Measurements from ENCODE around the gene CSTPP1.

The CSTPP1 gene, protein sequence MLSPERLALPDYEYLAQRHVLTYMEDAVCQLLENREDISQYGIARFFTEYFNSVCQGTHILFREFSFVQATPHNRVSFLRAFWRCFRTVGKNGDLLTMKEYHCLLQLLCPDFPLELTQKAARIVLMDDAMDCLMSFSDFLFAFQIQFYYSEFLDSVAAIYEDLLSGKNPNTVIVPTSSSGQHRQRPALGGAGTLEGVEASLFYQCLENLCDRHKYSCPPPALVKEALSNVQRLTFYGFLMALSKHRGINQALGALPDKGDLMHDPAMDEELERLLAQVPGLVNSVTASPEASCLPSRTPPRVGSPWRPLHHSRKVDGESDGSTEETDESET

DNA sequence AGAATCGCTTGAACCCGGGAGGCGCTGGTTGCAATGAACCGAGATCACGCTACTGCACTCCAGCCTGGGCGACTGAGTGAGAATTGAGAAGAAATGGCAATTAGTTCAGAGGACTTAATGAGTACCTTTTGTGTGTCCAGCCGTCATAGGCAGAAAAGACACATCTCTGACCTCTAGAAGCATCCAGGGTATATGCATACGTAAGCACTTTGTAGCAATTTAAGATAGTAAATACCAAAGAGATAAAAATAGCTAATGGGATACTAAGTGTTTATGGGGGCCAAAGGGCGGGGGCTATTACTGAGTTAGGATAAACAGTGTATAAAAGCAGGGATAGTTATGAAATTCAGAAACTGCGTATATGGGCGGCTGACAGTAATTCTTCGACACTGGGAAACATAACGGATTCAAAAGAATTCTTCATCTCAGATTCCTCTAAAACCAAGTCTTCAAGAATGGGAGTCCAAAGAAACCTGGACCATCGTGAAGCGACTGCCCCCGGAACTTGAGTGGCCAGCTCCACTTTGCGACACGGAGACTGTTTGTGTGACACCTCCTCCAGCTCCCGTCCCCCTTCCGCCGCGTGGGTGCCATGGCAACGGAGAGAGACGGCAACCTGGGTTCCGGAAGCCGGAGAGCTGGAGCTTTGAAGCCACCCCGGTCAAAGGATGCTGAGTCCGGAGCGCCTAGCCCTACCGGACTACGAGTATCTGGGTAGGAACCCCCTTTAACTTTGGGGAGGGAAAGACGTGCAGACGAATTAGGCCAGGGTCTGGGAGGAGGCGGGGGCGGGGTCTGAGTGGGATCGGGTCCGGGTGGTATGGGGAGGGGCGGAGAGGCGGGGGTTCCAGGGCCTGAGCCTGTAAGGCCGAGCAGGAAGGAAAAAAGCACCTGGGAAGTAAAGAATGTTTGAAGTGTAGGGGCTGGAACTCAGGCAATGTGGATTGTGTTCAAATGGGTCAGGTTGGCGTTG is at the start of gene CSTPP1:
TSS of gene CSTPP1 (plus strand) at position 624 of the 973 bp plus-strand sequence. CDS start at position 669, 45 bp downstream.
- Histone ChIP-seq H3K27ac (ENCODE audit: low read length) (peak within 1 kb of the TSS; percentile 19), H3K9ac (ENCODE audit: low read length in 2 of 2) (peak within 1 kb of the TSS; percentile 45 to 55)

DNA sequence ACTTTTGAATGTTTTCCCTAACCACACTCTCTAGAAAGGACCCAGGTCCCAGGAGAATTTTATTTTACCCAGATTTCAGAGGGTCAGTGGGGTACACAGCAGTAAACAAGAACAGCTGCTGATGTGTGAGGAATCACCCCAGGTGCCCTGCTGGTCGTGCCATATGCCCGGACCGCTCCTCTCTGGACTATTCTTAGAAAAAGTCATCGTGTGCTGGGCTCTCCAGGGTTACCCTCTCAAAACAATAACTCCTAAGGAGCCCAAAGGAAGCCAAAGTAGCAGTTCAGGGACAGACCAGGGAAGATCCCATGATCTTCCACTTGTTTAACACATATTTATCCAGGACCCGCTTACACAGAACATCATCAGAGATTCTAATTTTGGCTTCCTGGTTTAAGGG is 47.9 kb upstream of the CSTPP1 start:
- H3K27ac ChIP-seq (ENCODE audit: low read length), result no peak overlapping the region
- H3K4me1 ChIP-seq (ENCODE audit: control insufficient read depth, insufficient read depth, low read length), result no peaks in the 10 kb centered on the region
- peaks cover 7 to 26% of the 10 kb centered on the region in 2 donors for H3K36me3 ChIP-seq (ENCODE audit: control insufficient read depth in 2 of 2, insufficient read depth in 2 of 2, low read length in 2 of 2)
- no peak overlapping the region for H3K9ac ChIP-seq (ENCODE audit: low read length in 2 of 2)
- no peaks in the 10 kb centered on the region for H3K9me3 ChIP-seq (ENCODE audit: control insufficient read depth in 2 of 2, low read length in 2 of 2)
- no peaks in the 10 kb centered on the region for H3K27me3 ChIP-seq (ENCODE audit: control insufficient read depth in 1 of 2, insufficient read depth in 2 of 2, low read length in 2 of 2)
- no peak overlapping the region for H3K4me3 ChIP-seq (ENCODE audit: low read length in 2 of 2)

More for the DNA sequence above, at the start of gene CSTPP1:
- Histone ChIP-seq H3K9me3 (ENCODE audit: control insufficient read depth in 2 of 2, low read length in 2 of 2) (no peaks in the 10 kb centered on the region), H3K4me1 (ENCODE audit: control insufficient read depth, insufficient read depth, low read length) (peaks cover 3% of the 10 kb centered on the region), H3K4me3 (ENCODE audit: low read length in 2 of 2) (peak within 1 kb of the TSS; percentile 59 to 88), H3K27me3 (ENCODE audit: control insufficient read depth in 1 of 2, insufficient read depth in 2 of 2, low read length in 2 of 2) (no peaks in the 10 kb centered on the region), H3K36me3 (ENCODE audit: control insufficient read depth in 2 of 2, insufficient read depth in 2 of 2, low read length in 2 of 2) (no peaks in the 10 kb centered on the region)

DNA sequence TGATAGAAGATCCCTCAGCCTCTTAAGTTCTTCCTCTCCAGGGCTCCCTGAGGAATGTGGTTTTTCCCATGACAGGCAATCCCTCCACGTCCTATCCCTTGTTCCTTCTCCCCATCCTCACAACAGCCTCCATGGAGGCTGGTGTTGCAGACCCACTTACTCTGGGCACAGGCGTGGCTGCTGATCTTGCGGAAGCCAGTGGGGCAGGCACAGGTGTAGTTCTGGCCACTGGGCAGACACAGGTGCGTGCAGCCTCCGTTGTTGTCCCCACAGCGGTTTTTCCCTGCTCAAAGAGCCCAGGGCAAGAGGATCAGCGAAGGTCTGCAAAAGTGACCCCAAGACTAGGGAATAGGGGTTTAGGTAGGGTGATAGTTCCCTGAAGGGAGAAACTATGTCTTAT is 47.3 kb upstream of the CSTPP1 start:
- Histone ChIP-seq H3K27ac (ENCODE audit: low read length) (no peak overlapping the region), H3K36me3 (ENCODE audit: control insufficient read depth in 2 of 2, insufficient read depth in 2 of 2, low read length in 2 of 2) (peaks cover 7 to 24% of the 10 kb centered on the region in 2 donors)

DNA sequence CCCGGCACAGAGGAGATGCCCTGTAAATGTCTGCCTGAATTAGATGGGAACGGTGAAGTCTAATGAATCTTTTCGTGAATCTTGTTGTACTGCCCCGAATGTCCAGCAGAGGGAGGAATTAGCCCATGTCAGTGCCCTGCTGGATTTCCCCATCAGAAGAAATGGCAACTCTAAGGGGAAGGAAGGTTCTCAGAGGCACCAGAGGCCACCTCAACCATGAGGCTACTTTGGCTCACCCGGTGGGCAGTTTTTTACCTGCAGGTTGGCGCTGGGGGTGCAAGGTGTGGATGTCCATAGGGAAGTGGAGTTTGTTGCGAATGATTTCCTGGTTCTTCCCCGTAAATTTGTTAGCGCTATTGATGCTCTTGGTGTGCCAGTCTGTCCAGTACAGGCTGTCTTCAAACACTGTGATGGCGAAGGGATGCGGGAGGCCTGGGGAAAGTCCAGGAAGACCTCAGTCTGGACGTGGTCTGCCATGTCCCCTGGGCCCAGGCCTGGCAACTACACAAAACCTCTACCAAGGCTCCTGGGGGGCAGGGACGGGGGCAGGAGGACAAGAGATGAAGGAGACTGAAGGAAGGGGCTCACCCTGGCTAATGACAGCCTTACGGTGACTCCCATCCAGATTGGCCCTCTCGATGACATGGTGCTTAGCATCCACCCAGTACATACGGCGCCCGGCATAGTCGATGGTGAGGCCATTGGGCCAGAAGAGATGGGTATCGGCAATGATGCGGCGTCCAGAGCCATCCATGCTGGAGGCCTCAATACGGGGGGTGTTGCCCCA is 46.7 kb upstream of the CSTPP1 start:
- Histone ChIP-seq H3K9ac (ENCODE audit: low read length in 2 of 2) (no peak overlapping the region), H3K27me3 (ENCODE audit: control insufficient read depth in 1 of 2, insufficient read depth in 2 of 2, low read length in 2 of 2) (no peaks in the 10 kb centered on the region), H3K4me3 (ENCODE audit: low read length in 2 of 2) (no peak overlapping the region), H3K36me3 (ENCODE audit: control insufficient read depth in 2 of 2, insufficient read depth in 2 of 2, low read length in 2 of 2) (peaks cover 10 to 29% of the 10 kb centered on the region in 2 donors), H3K27ac (ENCODE audit: low read length) (no peak overlapping the region), H3K9me3 (ENCODE audit: control insufficient read depth in 2 of 2, low read length in 2 of 2) (no peaks in the 10 kb centered on the region), H3K4me1 (ENCODE audit: control insufficient read depth, insufficient read depth, low read length) (no peaks in the 10 kb centered on the region)

More for the DNA sequence above, 47.3 kb upstream of the CSTPP1 start:
- Histone ChIP-seq H3K4me3 (ENCODE audit: low read length in 2 of 2) (no peak overlapping the region), H3K27me3 (ENCODE audit: control insufficient read depth in 1 of 2, insufficient read depth in 2 of 2, low read length in 2 of 2) (no peaks in the 10 kb centered on the region), H3K9me3 (ENCODE audit: control insufficient read depth in 2 of 2, low read length in 2 of 2) (no peaks in the 10 kb centered on the region), H3K9ac (ENCODE audit: low read length in 2 of 2) (no peak overlapping the region), H3K4me1 (ENCODE audit: control insufficient read depth, insufficient read depth, low read length) (no peaks in the 10 kb centered on the region)

DNA sequence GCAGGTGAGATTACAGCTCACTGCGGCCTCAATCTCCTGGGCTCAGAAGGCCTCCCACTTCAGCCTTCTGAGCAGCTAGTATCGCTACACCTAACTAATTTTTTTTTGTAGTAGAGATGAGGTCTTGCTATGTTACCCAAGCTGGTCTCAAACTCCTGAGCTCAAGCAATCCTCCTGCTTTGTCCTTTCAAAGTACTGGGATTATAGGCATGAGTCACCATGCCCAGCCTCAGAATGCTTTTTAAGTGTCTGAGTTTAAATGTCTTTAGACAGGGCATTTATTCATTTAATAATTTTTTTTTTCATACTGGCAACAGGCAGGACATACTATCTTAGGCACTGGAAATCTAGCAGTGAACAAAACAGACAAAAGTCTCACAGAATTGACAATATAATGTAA is 45.9 kb upstream of the CSTPP1 start:
- Histone ChIP-seq H3K4me1 (ENCODE audit: control insufficient read depth, insufficient read depth, low read length) (peaks cover 2% of the 10 kb centered on the region), H3K36me3 (ENCODE audit: control insufficient read depth in 2 of 2, insufficient read depth in 2 of 2, low read length in 2 of 2) (peaks cover 10 to 29% of the 10 kb centered on the region in 2 donors), H3K4me3 (ENCODE audit: low read length in 2 of 2) (no peak overlapping the region), H3K9ac (ENCODE audit: low read length in 2 of 2) (no peak overlapping the region), H3K27ac (ENCODE audit: low read length) (no peak overlapping the region), H3K9me3 (ENCODE audit: control insufficient read depth in 2 of 2, low read length in 2 of 2) (no peaks in the 10 kb centered on the region), H3K27me3 (ENCODE audit: control insufficient read depth in 1 of 2, insufficient read depth in 2 of 2, low read length in 2 of 2) (no peaks in the 10 kb centered on the region)

DNA sequence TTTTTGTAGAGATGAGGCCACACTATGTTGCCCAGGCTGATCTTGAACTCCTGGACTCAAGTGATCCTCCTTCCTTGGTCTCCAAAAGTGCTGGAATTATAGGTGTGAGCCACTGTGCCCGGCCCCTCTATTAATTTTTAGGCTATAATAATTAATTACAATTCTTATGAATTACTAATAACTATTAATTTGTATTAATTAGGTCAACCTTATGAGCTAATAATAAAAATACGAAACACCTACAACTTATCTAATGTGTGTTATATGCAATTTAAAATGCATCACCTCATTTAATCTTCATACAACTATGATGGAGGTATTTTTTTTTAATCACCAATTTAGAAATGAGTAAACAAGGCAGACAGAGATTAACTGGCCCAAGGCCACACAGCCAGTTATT is 44.5 kb upstream of the CSTPP1 start:
- H3K9ac ChIP-seq (ENCODE audit: low read length in 2 of 2), result no peak overlapping the region
- no peak overlapping the region for H3K4me3 ChIP-seq (ENCODE audit: low read length in 2 of 2)
- H3K9me3 ChIP-seq (ENCODE audit: control insufficient read depth in 2 of 2, low read length in 2 of 2), result no peaks in the 10 kb centered on the region
- H3K27ac ChIP-seq (ENCODE audit: low read length), result no peak overlapping the region
- H3K27me3 ChIP-seq (ENCODE audit: control insufficient read depth in 1 of 2, insufficient read depth in 2 of 2, low read length in 2 of 2), result no peaks in the 10 kb centered on the region
- H3K36me3 ChIP-seq (ENCODE audit: control insufficient read depth in 2 of 2, insufficient read depth in 2 of 2, low read length in 2 of 2), result peaks cover 10 to 19% of the 10 kb centered on the region in 2 donors
- peaks cover 13% of the 10 kb centered on the region for H3K4me1 ChIP-seq (ENCODE audit: control insufficient read depth, insufficient read depth, low read length)

DNA sequence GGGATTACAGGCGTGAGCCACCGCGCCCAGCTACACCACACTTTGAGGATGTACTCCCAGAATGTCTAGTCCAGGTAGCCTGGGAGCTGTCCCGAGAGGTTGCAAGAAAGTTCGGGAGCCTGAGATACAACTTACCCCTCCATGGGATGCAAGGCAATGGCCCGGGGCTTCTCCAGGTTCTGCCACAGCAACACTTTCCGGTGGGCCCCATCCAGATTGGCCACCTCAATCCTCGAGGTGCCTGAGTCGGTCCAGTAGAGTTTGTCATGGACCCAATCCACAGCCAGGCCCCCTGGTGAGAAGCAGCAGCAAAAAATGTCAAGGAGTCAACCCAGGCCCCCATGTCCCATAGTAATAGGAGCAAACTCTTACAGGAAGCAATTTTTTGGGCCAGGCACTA is 43.7 kb upstream of the CSTPP1 start:
- Histone ChIP-seq H3K4me1 (ENCODE audit: control insufficient read depth, insufficient read depth, low read length) (peaks cover 13% of the 10 kb centered on the region), H3K9me3 (ENCODE audit: control insufficient read depth in 2 of 2, low read length in 2 of 2) (no peaks in the 10 kb centered on the region), H3K4me3 (ENCODE audit: low read length in 2 of 2) (no peak overlapping the region), H3K36me3 (ENCODE audit: control insufficient read depth in 2 of 2, insufficient read depth in 2 of 2, low read length in 2 of 2) (peaks cover 10 to 19% of the 10 kb centered on the region in 2 donors), H3K27me3 (ENCODE audit: control insufficient read depth in 1 of 2, insufficient read depth in 2 of 2, low read length in 2 of 2) (no peaks in the 10 kb centered on the region), H3K9ac (ENCODE audit: low read length in 2 of 2) (no peak overlapping the region), H3K27ac (ENCODE audit: low read length) (no peak overlapping the region)

DNA sequence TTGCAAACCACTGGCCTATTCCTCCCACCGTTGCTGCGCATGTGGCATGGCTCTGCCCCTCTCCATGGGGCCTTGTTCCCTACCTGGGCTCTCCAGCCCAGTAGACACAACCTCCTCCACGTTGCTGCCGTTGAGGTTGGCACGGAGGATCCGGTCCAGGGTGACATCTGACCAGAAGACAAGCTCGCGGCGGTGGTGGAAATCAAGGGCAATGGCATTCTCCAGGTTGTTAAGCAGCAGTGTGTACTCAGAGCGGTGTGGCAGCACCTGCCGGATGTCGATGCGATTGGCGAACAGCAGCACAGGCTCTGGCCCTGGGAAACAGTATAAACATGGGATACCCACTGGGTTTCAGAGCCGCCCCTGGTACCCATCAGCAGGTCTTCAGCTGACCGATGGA is 42.1 kb upstream of the CSTPP1 start:
- Histone ChIP-seq H3K27ac (ENCODE audit: low read length) (no peak overlapping the region), H3K9ac (ENCODE audit: low read length in 2 of 2) (no peak overlapping the region), H3K4me3 (ENCODE audit: low read length in 2 of 2) (no peak overlapping the region), H3K9me3 (ENCODE audit: control insufficient read depth in 2 of 2, low read length in 2 of 2) (no peaks in the 10 kb centered on the region), H3K27me3 (ENCODE audit: control insufficient read depth in 1 of 2, insufficient read depth in 2 of 2, low read length in 2 of 2) (no peaks in the 10 kb centered on the region), H3K36me3 (ENCODE audit: control insufficient read depth in 2 of 2, insufficient read depth in 2 of 2, low read length in 2 of 2) (peaks cover 7 to 17% of the 10 kb centered on the region in 2 donors), H3K4me1 (ENCODE audit: control insufficient read depth, insufficient read depth, low read length) (peaks cover 13% of the 10 kb centered on the region)

DNA sequence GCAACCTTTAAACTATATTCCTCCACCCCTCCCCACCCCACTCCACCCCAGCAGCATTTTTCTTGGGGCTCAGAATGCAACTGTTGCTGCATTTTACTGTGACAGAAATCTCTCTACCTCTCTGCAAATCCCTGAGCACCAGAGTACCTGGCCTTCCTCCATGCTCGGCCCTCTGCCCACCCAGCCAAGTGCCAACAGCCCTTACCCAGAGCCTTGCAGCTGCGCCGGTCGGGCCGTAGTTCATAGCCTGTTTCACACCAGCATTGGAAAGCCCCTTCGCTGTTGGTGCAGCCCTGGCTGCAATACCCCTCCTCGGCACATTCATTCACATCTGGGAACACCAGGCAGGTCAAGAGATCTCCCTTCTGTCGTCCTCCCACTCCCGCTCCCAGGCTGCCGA is 41.6 kb upstream of the CSTPP1 start:
- peaks cover 13% of the 10 kb centered on the region for H3K4me1 ChIP-seq (ENCODE audit: control insufficient read depth, insufficient read depth, low read length)
- H3K4me3 ChIP-seq (ENCODE audit: low read length in 2 of 2), result no peak overlapping the region
- no peaks in the 10 kb centered on the region for H3K27me3 ChIP-seq (ENCODE audit: control insufficient read depth in 1 of 2, insufficient read depth in 2 of 2, low read length in 2 of 2)
- H3K9me3 ChIP-seq (ENCODE audit: control insufficient read depth in 2 of 2, low read length in 2 of 2), result no peaks in the 10 kb centered on the region
- H3K9ac ChIP-seq (ENCODE audit: low read length in 2 of 2), result no peak overlapping the region
- peaks cover 7 to 22% of the 10 kb centered on the region in 2 donors for H3K36me3 ChIP-seq (ENCODE audit: control insufficient read depth in 2 of 2, insufficient read depth in 2 of 2, low read length in 2 of 2)
- H3K27ac ChIP-seq (ENCODE audit: low read length), result no peak overlapping the region

DNA sequence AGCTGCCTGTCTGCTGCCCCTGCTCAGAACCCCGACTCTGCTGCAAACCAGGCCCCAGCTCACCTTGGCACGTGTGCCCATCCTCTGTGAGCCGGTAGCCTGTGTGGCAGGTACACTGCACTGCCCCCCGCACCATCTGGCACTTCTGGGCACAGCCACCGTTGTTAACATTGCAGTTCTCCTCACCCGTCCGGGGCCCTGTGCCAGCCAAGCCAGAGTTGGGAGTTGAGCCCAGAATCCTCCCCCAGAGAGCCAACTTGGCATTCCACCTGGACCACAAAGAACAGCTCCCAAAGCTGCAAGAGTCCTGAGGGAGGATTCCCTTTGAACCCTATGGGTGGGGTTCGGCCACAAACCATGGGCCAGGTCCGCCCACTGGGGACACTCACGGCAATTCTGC is 40.7 kb upstream of the CSTPP1 start:
- Histone ChIP-seq H3K36me3 (ENCODE audit: control insufficient read depth in 2 of 2, insufficient read depth in 2 of 2, low read length in 2 of 2) (peaks cover 7 to 24% of the 10 kb centered on the region in 2 donors), H3K27me3 (ENCODE audit: control insufficient read depth in 1 of 2, insufficient read depth in 2 of 2, low read length in 2 of 2) (no peaks in the 10 kb centered on the region), H3K9me3 (ENCODE audit: control insufficient read depth in 2 of 2, low read length in 2 of 2) (no peaks in the 10 kb centered on the region), H3K4me3 (ENCODE audit: low read length in 2 of 2) (no peak overlapping the region), H3K9ac (ENCODE audit: low read length in 2 of 2) (no peak overlapping the region), H3K27ac (ENCODE audit: low read length) (no peak overlapping the region), H3K4me1 (ENCODE audit: control insufficient read depth, insufficient read depth, low read length) (peaks cover 13% of the 10 kb centered on the region)
